ENCODE data around the gene GPR65. TPM values are rescaled to one million over a fixed set of nuclear protein-coding genes. Genes with fewer than 3 reads are reported as not detected.

The GPR65 gene
- total RNA-seq, 1 experiment from 2014 or later, result not detected

GRCh38 chr14:87989221-87989955 is 15.5 kb upstream of the GPR65 start:
- ChIA-PET POLR2A (ENCODE audit: low non-redundant PET) (no interaction called here), CTCF (no interaction called here)
- Histone ChIP-seq H3K27me3 (replicated peaks; ENCODE audit: insufficient read depth, low read depth, low read length, poor library complexity) (no peaks in the 10 kb centered on the region), H3K4me1 (ENCODE audit: insufficient read depth, low read length, poor library complexity, severe bottlenecking) (peaks cover 6% of the 10 kb centered on the region), H3K4me3 (ENCODE audit: low read depth, low read length, poor library complexity, severe bottlenecking) (no peak overlapping the region), H3K27ac (ENCODE audit: low read depth, low read length, poor library complexity, severe bottlenecking) (no peak overlapping the region), H3K36me3 (ENCODE audit: insufficient read depth, low read length, poor library complexity, severe bottlenecking) (no peaks in the 10 kb centered on the region), H3K9me3 (ENCODE audit: low read depth, low read length, poor library complexity, severe bottlenecking) (no peaks in the 10 kb centered on the region)
- BruUV-seq (replicated peaks), result no TSS peak
- DNase-seq (ENCODE audit: low spot score), result no peak
- TF ChIP-seq EZH2 (IDR thresholded peaks at IDR 0.05; ENCODE audit: borderline replicate concordance, low read depth, low read length, poor library complexity, severe bottlenecking) (no peak), CTCF (conservative IDR thresholded peaks at IDR 0.05; ENCODE audit: low read depth, low read length) (no peak)
- intact Hi-C loops (cut with micrococcal nuclease; ENCODE audit: unreplicated experiment), result no loop called here

GRCh38 chr14:87989956-87990299 is 15.0 kb upstream of the GPR65 start:
- intact Hi-C loops (cut with micrococcal nuclease; ENCODE audit: unreplicated experiment), result no loop called here
- Histone ChIP-seq H3K27ac (ENCODE audit: low read depth, low read length, poor library complexity, severe bottlenecking) (no peak overlapping the region), H3K4me3 (ENCODE audit: low read depth, low read length, poor library complexity, severe bottlenecking) (no peak overlapping the region), H3K27me3 (replicated peaks; ENCODE audit: insufficient read depth, low read depth, low read length, poor library complexity) (no peaks in the 10 kb centered on the region), H3K36me3 (ENCODE audit: insufficient read depth, low read length, poor library complexity, severe bottlenecking) (no peaks in the 10 kb centered on the region), H3K4me1 (ENCODE audit: insufficient read depth, low read length, poor library complexity, severe bottlenecking) (peaks cover 6% of the 10 kb centered on the region), H3K9me3 (ENCODE audit: low read depth, low read length, poor library complexity, severe bottlenecking) (no peaks in the 10 kb centered on the region)
- CTCF ChIA-PET, result no interaction called here
- POLR2A ChIA-PET (ENCODE audit: low non-redundant PET), result no interaction called here
- DNase-seq (ENCODE audit: low spot score), result no peak
- BruUV-seq (replicated peaks), result no TSS peak
- no peak for TF ChIP-seq EZH2 (IDR thresholded peaks at IDR 0.05; ENCODE audit: borderline replicate concordance, low read depth, low read length, poor library complexity, severe bottlenecking)
- no peak for TF ChIP-seq CTCF (conservative IDR thresholded peaks at IDR 0.05; ENCODE audit: low read depth, low read length)

GRCh38 chr14:87990682-87991081 is 14.3 kb upstream of the GPR65 start:
- BruUV-seq (replicated peaks), result no TSS peak
- H3K4me1 ChIP-seq (ENCODE audit: insufficient read depth, low read length, poor library complexity, severe bottlenecking), result peaks cover 6% of the 10 kb centered on the region
- CTCF ChIA-PET, result no interaction called here
- H3K27ac ChIP-seq (ENCODE audit: low read depth, low read length, poor library complexity, severe bottlenecking), result no peak overlapping the region
- no peaks in the 10 kb centered on the region for H3K36me3 ChIP-seq (ENCODE audit: insufficient read depth, low read length, poor library complexity, severe bottlenecking)
- no peak for DNase-seq (ENCODE audit: low spot score)
- POLR2A ChIA-PET (ENCODE audit: low non-redundant PET), result no interaction called here
- no peaks in the 10 kb centered on the region for H3K9me3 ChIP-seq (ENCODE audit: low read depth, low read length, poor library complexity, severe bottlenecking)
- no peak overlapping the region for H3K4me3 ChIP-seq (ENCODE audit: low read depth, low read length, poor library complexity, severe bottlenecking)
- TF ChIP-seq CTCF (conservative IDR thresholded peaks at IDR 0.05; ENCODE audit: low read depth, low read length) (no peak), EZH2 (IDR thresholded peaks at IDR 0.05; ENCODE audit: borderline replicate concordance, low read depth, low read length, poor library complexity, severe bottlenecking) (no peak)
- H3K27me3 ChIP-seq (replicated peaks; ENCODE audit: insufficient read depth, low read depth, low read length, poor library complexity), result no peaks in the 10 kb centered on the region
- intact Hi-C loops (cut with micrococcal nuclease; ENCODE audit: unreplicated experiment), result no loop called here

Data from A673 (cell line).